IMR-90 (cell line): ENCODE measurements around the gene OR10G7. TPM values are rescaled to one million over a fixed set of nuclear protein-coding genes. Genes with fewer than 3 reads are reported as not detected.

Source experiments
- ATAC-seq: fragments of 200-7000 bp; cut with Tn5 transposase; 2 replicates; pipeline ENCODE4 v1.9.1; 2020; ENCODE audit warnings: low read depth, mild to moderate bottlenecking, moderate library complexity
- BruUV-seq: library from RNA; stranded (reverse); fragments of 400-500 nt; replicated peaks from 2 replicates; lab custom pipeline; 2021; lab: Mats Ljungman, UMichigan
- CTCF ChIA-PET: fragments of 300-600 bp; formaldehyde crosslinking; extraction: SDS; loops from one replicate; lab custom pipeline; 2021; ENCODE audit warnings: antibody characterized with exemption; lab: Yijun Ruan, JAX
- POLR2A ChIA-PET: fragments of 300-600 bp; sonication (Branson Sonifier 250); formaldehyde crosslinking; loops from one replicate; lab custom pipeline; 2022; ENCODE audit warnings: antibody characterized with exemption; ENCODE audit not compliant: unreplicated experiment; lab: Charles Lee
- DNase-seq: peaks from one replicate; pipeline ENCODE4 v3.0.0; 2013
- H2AFZ ChIP-seq: replicated peaks from 2 replicates; pipeline ENCODE3; 2013; ENCODE audit warnings: low read length, mild to moderate bottlenecking; ENCODE audit not compliant: poor library complexity
- H2AK5ac ChIP-seq: 2 replicates; pipeline ENCODE4 v1.6.1; 2013; ENCODE audit warnings: low read depth, low read length, inconsistent platforms
- H2AK9ac ChIP-seq: replicated peaks from 2 replicates; pipeline ENCODE3; 2013; ENCODE audit warnings: mild to moderate bottlenecking, low read depth, low read length, moderate library complexity; ENCODE audit not compliant: poor library complexity
- H2BK120ac ChIP-seq: 2 replicates; pipeline ENCODE4 v1.6.1; 2013; ENCODE audit warnings: low read depth, low read length, inconsistent platforms
- H2BK15ac ChIP-seq: 3 replicates; pipeline ENCODE4 v1.6.1; 2013; ENCODE audit warnings: low read depth, low read length, inconsistent platforms
- H2BK20ac ChIP-seq: 2 replicates; pipeline ENCODE4 v1.6.1; 2013; ENCODE audit warnings: low read depth, mild to moderate bottlenecking, inconsistent platforms, low read length, moderate library complexity
- H2BK5ac ChIP-seq: 2 replicates; pipeline ENCODE4 v1.6.1; 2013; ENCODE audit warnings: mild to moderate bottlenecking, low read depth, low read length, inconsistent platforms; ENCODE audit not compliant: poor library complexity, severe bottlenecking
- H3K14ac ChIP-seq: replicated peaks from 2 replicates; pipeline ENCODE4 v1.6.1; 2013; ENCODE audit warnings: low read depth, low read length, inconsistent platforms
- H3K18ac ChIP-seq: 2 replicates; pipeline ENCODE4 v1.6.1; 2013; ENCODE audit warnings: low read depth, low read length, control low read depth
- H3K23ac ChIP-seq: 2 replicates; pipeline ENCODE4 v1.6.1; 2013; ENCODE audit warnings: low read depth, low read length, inconsistent platforms
- H3K27ac ChIP-seq: 2 replicates; pipeline ENCODE4 v1.5.1; 2013; ENCODE audit warnings: mild to moderate bottlenecking, control low read depth, low read length; ENCODE audit not compliant: insufficient read depth
- H3K27me3 ChIP-seq: 2 replicates; pipeline ENCODE4 v1.6.1; 2013; ENCODE audit warnings: low read length; ENCODE audit not compliant: control insufficient read depth, insufficient read depth
- H3K36me3 ChIP-seq: 2 replicates; pipeline ENCODE4 v1.6.1; 2013; ENCODE audit warnings: low read length, mixed read lengths; ENCODE audit not compliant: control insufficient read depth, insufficient read depth
- H3K4ac ChIP-seq: 2 replicates; pipeline ENCODE4 v1.6.1; 2013; ENCODE audit warnings: low read depth, low read length, inconsistent platforms
- H3K4me1 ChIP-seq: 2 replicates; pipeline ENCODE4 v1.6.1; 2013; ENCODE audit warnings: low read length, mixed read lengths; ENCODE audit not compliant: control insufficient read depth, insufficient read depth
- H3K4me2 ChIP-seq: 2 replicates; pipeline ENCODE4 v1.6.1; 2013; ENCODE audit warnings: low read depth, mild to moderate bottlenecking, control low read depth, low read length, moderate library complexity
- H3K4me3 ChIP-seq: 2 replicates; pipeline ENCODE4 v1.5.1; 2013; ENCODE audit warnings: low read depth, mild to moderate bottlenecking, control low read depth, low read length, moderate library complexity; ENCODE audit not compliant: insufficient read depth
- H3K56ac ChIP-seq: 2 replicates; pipeline ENCODE4 v1.6.1; 2013; ENCODE audit warnings: low read length, inconsistent platforms; ENCODE audit not compliant: insufficient read depth; ENCODE audit errors: extremely low read depth
- H3K79me1 ChIP-seq, 2 experiments: 2 replicates each; pipeline ENCODE4 v1.6.1; 2013; ENCODE audit warnings: low read length in 2 of 2, inconsistent platforms in 1 of 2, low read depth in 1 of 2
- H3K9ac ChIP-seq: 2 replicates; pipeline ENCODE4 v1.6.1; 2013; ENCODE audit warnings: low read depth, low read length, control low read depth
- H3K9me1 ChIP-seq: 2 replicates; pipeline ENCODE4 v1.6.1; 2013; ENCODE audit warnings: low read length, inconsistent platforms; ENCODE audit not compliant: insufficient read depth
- H3K9me3 ChIP-seq: 2 replicates; pipeline ENCODE4 v1.6.1; 2013; ENCODE audit warnings: low read length; ENCODE audit not compliant: control insufficient read depth, insufficient read depth
- H4K20me1 ChIP-seq: 2 replicates; pipeline ENCODE4 v1.6.1; 2013; ENCODE audit warnings: low read length, inconsistent platforms; ENCODE audit not compliant: insufficient read depth
- H4K5ac ChIP-seq: 2 replicates; pipeline ENCODE4 v1.6.1; 2013; ENCODE audit warnings: mild to moderate bottlenecking, low read depth, low read length, control low read depth
- H4K8ac ChIP-seq, 2 experiments: 2 replicates each; pipeline ENCODE4 v1.6.1; 2013; ENCODE audit warnings: low read depth in 2 of 2, low read length in 2 of 2, control low read depth in 1 of 2, inconsistent platforms in 1 of 2
- H4K91ac ChIP-seq: 2 replicates; pipeline ENCODE4 v1.6.1; 2013; ENCODE audit warnings: low read depth, low read length, inconsistent platforms; ENCODE audit not compliant: insufficient read depth
- BHLHE40 ChIP-seq: fragments of 150-350 bp; IDR thresholded peaks from 2 replicates; pipeline ENCODE4 v1.6.1; 2016; ENCODE audit warnings: mild to moderate bottlenecking, low read depth, low read length
- CEBPB ChIP-seq: IDR thresholded peaks from 2 replicates; pipeline ENCODE4 v1.6.1; 2012; ENCODE audit warnings: low read depth, low read length, improper control_type of control experiment
- WGBS, 2 experiments: methylation state at CpG; one replicate each; pipeline versions ENCODE4 v1.1.5 to v1.1.7; 2013; ENCODE audit warnings: missing lambda C conversion rate in 2 of 2; ENCODE audit not compliant: insufficient read length in 1 of 2; ENCODE audit errors: extremely low coverage in 2 of 2; 5-methylcytosine and 5-hydroxymethylcytosine counted together
- dilution Hi-C: fragments of 300-500 bp; cut with HindIII; formaldehyde crosslinking; loops from one replicate; pipeline ENCODE4 v1.14.3; 2018; ENCODE audit warnings: low sequenced_read_pairs; ENCODE audit not compliant: unreplicated experiment
- in situ Hi-C: fragments of 300-500 bp; cut with MboI; formaldehyde crosslinking; loops from 3 replicates; pipeline ENCODE4 v1.14.3; 2019; ENCODE audit warnings: low sequenced_read_pairs, inconsistent platforms, mixed read lengths
- intact Hi-C: fragments of 100-400 bp; cut with micrococcal nuclease; formaldehyde crosslinking; loops from 2 replicates; pipeline ENCODE4 v1.10.0; 2022
- polyA plus RNA-seq, 3 experiments: library from polyadenylated mRNA; depleted of rRNA; stranded (reverse); fragments of >200 nt; gene quantifications; 2 replicates each; pipeline ENCODE4 v1.2.3, GENCODE V29; 2012; ENCODE audit warnings: low replicate concordance in 1 of 3
- total RNA-seq: library from RNA; depleted of rRNA; stranded (reverse); fragments of >200 nt; gene quantifications from 2 replicates; pipeline ENCODE4 v1.2.3, GENCODE V29; 2012

The OR10G7 gene
- total and polyA plus RNA-seq, 2 of the 4 experiments (the other 2 are of a cell fraction), result not detected

DNA sequence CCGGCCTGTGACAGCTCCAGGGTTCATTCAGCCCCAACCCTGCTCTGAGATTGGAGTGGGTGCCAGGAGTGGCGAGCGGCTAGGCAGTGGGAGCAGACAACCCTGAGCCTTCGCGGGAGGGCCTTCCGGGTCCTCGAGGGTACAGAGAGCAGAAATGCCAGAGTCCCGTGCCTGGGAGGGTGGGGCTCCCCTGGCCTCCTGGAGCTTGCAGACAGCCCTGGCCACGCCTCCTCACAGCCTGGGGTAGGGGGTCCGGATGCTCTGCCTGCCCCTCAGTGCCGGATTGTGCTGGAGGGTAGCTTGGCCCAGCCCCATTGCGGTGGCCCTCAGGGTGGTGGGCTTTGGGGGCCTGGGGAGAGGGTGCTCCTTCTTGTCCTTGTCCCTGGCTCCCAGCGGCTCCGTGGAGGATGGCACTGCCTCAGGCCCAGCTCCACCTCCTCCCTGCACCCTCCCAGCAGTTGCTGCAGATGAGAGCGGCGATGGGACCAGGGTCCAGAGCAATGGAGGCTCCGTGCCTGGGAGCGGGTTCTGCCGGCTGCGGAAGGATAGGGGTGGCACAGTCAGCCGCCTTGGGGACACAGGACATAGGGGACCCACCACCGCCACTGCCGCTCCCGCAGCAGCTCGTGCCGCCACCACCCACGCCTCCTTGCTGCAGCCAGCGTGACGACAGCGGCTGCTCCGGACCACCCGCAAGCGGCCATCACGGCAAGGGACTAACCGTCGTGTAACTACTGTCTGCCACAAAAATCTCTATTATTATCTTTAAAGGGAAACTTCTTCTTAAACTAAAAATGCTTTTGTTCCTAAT, 34.9 kb upstream of the OR10G7 start:
- Histone ChIP-seq H3K9me3 (no peaks in the 10 kb centered on the region), H2BK5ac (no peak overlapping the region), H3K4me3 (peak overlapping the region; percentile 40), H4K91ac (peak overlapping the region; percentile 58), H3K4me2 (peak overlapping the region; percentile 89), H3K79me1 (no peaks in the 10 kb centered on the region), H4K8ac (0 out of 4 replicates have a peak overlapping the region, but pooled peaks have one; percentile 35 to 69), H3K56ac (no peak overlapping the region), H3K4ac (peak overlapping the region; percentile 54; the same call in 1 of the 2 replicates), H3K14ac (peak overlapping the region; percentile 46; the same call in 1 of the 2 replicates), H2AK9ac (peak overlapping the region; percentile 67), H3K9ac (0 out of 2 replicates have a peak overlapping the region, but pooled peaks have one; percentile 39), H2BK120ac (peak overlapping the region; percentile 85), H3K36me3 (no peaks in the 10 kb centered on the region), H3K23ac (peak overlapping the region; percentile 83), H2BK20ac (peak overlapping the region; percentile 39; the same call in 1 of the 2 replicates), H3K9me1 (no peaks in the 10 kb centered on the region), H2AK5ac (no peak overlapping the region), H2AFZ (peak overlapping the region; percentile 94), H3K27ac (no peak overlapping the region; the same call in 1 of the 2 replicates), H4K5ac (no peak overlapping the region), H3K4me1 (no peaks in the 10 kb centered on the region), H3K18ac (no peak overlapping the region; the same call in 1 of the 2 replicates), H2BK15ac (peak overlapping the region; percentile 83; the same call in 1 of the 3 replicates), H3K27me3 (peaks cover 20% of the 10 kb centered on the region), H4K20me1 (no peaks in the 10 kb centered on the region)
- 8% methylated on average over 2 of the region's 36 CpGs; no CpG with 5 or more reads in 1 of the 2 experiments for WGBS, 2 experiments
- ATAC-seq (peak; percentile 78), DNase-seq (no peak)
- TF ChIP-seq BHLHE40 (peak; percentile 81), CEBPB (no peak)
- no TSS peak for BruUV-seq
- intact Hi-C loops, result loop anchor here (10.0 kb wide), 1 partner anchor 789 kb away; the partner anchor contains the start of gene ROBO3
- in situ Hi-C loops, result loop anchor here (10.0 kb wide), 1 partner anchor 239 kb away; the partner anchor contains the start of gene OR8D1
- dilution Hi-C loops, result no loop called here
- CTCF ChIA-PET, result no interaction called here
- POLR2A ChIA-PET, result no interaction called here
